ENCODE measurements around the gene BAX. TPM values are rescaled to one million over a fixed set of nuclear protein-coding genes. Genes with fewer than 3 reads are reported as not detected.
A peak's percentile ranks its signal among the peaks of the same experiment; 100 is the strongest.

The BAX gene
- total and polyA plus RNA-seq, 9 of the 15 experiments (the other 6 are each of a cell fraction or from before 2014, with no cell fraction given), result 3.2 to 95.4 (median 44.5) TPM

- TF ChIP-seq RB1 (IDR thresholded peaks at IDR 0.05; ENCODE audit: low read depth) (no peak; the same call in none of the 2 replicates), ZSCAN29 (IDR thresholded peaks at IDR 0.05) (0 out of 2 replicates have a peak, but pooled peaks have one; percentile 18), THRAP3 (IDR thresholded peaks at IDR 0.05; ENCODE audit: borderline replicate concordance) (peak; percentile 99), TAL1 (IDR thresholded peaks at IDR 0.05) (no peak), ZNF507 (tag; conservative IDR thresholded peaks at IDR 0.05) (no peak), ZNF217 (CRISPR knock-in tag; IDR thresholded peaks at IDR 0.05) (no peak), FIP1L1 (IDR thresholded peaks at IDR 0.05; ENCODE audit: low read depth, low read length, poor library complexity, severe bottlenecking) (no peak), ZNF639 (CRISPR knock-in tag; conservative IDR thresholded peaks at IDR 0.05 in 1 of 2, IDR thresholded peaks at IDR 0.05 in 1 of 2) (no peak), AFF1 (IDR thresholded peaks at IDR 0.05; ENCODE audit: low read depth in 1 of 2, partially characterized antibody in 2 of 2) (peak in 1 of 2 experiments; percentile 93), GTF2E2 (tag; IDR thresholded peaks at IDR 0.05) (peak; percentile 99), RBBP5 (IDR thresholded peaks at IDR 0.05; ENCODE audit: borderline replicate concordance, insufficient read depth, low read length, poor library complexity, severe bottlenecking) (peak; percentile 64), PRDM10 (IDR thresholded peaks at IDR 0.05; ENCODE audit: partially characterized antibody) (peak; percentile 64), POU5F1 (IDR thresholded peaks at IDR 0.05; ENCODE audit: borderline replicate concordance, low read depth, low read length, partially characterized antibody) (no peak), ZNF212 (CRISPR knock-in tag; IDR thresholded peaks at IDR 0.05) (no peak)
Measured at GRCh38 chr19:48965040-48965805, 10.5 kb downstream of the BAX start, which contains the start of gene FTL (continued).
